Cardiac fibroblast (primary cell): ENCODE results near the gene PSAP.

Experiments
- DNase-seq, 2 donors: peaks; one replicate each; pipeline versions ENCODE4 v3.0.0 to v3.0.0-alpha.2; 2010; ENCODE audit warnings: low read depth in 2 of 2
- H3K4me3 ChIP-seq, 2 donors: replicated peaks in 1 of 2; 1 replicate in 1 of 2; 2 replicates in 1 of 2; pipeline ENCODE4 v1.5.1; 2011; ENCODE audit warnings: low read depth in 2 of 2, low read length in 2 of 2, mild to moderate bottlenecking in 2 of 2, moderate library complexity in 1 of 2
- TF ChIP-seq, protein P1 (sequence below): IDR thresholded peaks from one replicate; pipeline ENCODE4 v1.5.1; 2011; ENCODE audit warnings: low read depth, mild to moderate bottlenecking, low read length, inconsistent platforms

Gene PSAP

DNA sequence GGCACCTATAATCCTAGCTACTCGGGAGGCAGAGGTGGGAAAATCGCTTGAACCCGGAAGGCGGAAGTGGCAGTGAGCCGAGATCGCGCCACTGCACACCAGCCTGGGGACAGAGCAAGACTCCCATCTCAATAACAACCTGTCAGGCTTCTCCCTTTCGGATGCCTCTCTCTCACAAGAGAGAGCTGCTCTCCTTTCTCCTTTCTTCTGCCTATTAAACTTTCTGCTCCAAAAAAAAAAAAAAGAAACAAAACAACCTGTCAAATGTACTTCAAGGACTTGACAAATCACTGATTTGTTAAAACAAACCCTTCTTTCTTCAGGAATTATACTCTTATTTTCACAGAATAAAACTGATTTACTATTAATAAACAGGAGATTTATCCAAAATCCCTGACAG is 3.6 kb downstream of the PSAP start:
- DNase-seq, result no peak
- no peak overlapping the region for H3K4me3 ChIP-seq

DNA sequence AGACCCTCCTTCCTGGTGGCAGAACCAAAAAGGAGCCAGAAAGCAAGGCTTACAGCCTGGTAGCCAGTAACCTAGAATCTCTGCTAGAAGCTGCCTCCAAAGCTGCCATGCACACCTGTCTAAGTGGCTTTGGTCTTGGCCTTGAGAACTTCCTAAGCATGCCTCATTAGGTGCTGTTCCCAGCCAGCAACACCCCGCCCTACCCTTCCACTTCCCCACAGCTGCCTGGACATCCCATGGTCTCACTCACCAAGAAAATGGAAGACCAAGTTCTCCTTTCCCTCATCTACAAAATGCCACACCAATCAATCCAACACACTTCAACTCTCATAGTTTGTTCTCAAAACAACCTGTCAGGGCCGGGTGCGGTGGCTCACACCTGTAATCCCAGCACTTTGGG is 4.2 kb downstream of the PSAP start:
- no peak for DNase-seq
- no peak overlapping the region for H3K4me3 ChIP-seq
- TF ChIP-seq, protein P1, sequence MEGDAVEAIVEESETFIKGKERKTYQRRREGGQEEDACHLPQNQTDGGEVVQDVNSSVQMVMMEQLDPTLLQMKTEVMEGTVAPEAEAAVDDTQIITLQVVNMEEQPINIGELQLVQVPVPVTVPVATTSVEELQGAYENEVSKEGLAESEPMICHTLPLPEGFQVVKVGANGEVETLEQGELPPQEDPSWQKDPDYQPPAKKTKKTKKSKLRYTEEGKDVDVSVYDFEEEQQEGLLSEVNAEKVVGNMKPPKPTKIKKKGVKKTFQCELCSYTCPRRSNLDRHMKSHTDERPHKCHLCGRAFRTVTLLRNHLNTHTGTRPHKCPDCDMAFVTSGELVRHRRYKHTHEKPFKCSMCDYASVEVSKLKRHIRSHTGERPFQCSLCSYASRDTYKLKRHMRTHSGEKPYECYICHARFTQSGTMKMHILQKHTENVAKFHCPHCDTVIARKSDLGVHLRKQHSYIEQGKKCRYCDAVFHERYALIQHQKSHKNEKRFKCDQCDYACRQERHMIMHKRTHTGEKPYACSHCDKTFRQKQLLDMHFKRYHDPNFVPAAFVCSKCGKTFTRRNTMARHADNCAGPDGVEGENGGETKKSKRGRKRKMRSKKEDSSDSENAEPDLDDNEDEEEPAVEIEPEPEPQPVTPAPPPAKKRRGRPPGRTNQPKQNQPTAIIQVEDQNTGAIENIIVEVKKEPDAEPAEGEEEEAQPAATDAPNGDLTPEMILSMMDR, result no peak

More for the DNA sequence above, 3.6 kb downstream of the PSAP start:
- TF ChIP-seq, protein P1, result no peak

DNA sequence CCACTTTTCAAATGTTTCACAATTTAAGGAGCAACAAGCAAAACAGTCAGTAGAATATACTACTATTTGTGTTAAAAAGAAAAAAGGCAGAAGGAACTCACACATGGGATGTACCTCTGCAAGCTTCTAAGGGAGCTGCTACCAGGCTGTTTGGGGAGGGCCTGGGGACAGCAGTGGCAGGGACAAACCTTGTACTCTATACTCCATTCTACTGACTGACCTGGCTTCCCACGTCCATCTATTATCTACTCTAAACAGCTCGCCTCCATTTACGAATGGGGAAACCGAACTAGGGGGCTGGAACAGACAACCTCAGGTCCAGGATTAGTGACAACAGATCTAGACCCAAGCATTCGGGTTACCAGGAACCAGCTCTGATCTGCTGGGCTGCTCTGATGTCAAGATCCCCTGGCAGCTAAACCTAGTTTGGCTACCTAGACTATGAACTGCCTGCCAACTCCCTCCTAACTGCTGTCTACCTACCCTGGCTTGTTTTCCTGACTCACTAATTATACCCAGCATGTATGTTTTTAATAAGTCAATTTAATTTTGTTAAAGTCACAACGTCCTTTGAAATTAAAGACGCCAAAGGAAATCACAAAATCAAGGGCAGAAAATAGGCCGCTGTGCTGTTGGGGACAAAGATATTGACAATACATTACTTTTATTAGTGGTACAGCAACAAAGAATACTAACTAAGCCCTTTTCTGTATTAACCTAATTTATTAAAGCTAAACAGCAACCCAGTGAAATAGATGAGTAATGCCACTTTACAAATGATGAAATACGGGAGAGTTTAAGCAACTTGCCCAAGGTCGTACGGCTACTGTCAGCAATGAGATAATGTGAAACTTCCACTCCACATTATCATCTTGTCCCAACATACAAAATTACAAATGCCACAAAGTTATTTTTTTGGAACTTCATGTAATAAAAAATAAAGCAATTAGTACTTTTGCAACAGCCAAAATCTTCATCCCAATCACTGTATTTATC is 5.3 kb downstream of the PSAP start:
- TF ChIP-seq, protein P1, result no peak
- no peak overlapping the region for H3K4me3 ChIP-seq
- peak in 1 of 2 donors; percentile 62 for DNase-seq

DNA sequence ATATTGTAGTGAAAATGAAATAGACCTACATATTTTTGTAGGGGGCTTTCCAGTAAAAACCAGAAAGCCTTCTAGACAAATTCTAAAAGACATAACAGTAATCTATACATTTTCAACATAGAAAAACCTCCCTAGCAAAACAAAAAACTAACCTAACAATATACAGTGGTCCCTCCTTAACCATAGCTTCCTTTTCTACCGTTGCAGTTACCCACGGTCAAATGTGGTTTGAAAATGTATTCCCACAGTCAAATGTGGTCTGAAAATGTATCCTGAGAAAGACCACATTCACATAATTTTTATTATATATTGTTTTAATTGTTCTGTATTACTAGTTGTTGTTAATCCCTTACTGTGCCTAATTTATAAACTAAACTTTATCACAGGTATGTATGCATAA is 6.4 kb downstream of the PSAP start:
- no peak overlapping the region for H3K4me3 ChIP-seq
- DNase-seq, result no peak
- TF ChIP-seq, protein P1, result no peak

DNA sequence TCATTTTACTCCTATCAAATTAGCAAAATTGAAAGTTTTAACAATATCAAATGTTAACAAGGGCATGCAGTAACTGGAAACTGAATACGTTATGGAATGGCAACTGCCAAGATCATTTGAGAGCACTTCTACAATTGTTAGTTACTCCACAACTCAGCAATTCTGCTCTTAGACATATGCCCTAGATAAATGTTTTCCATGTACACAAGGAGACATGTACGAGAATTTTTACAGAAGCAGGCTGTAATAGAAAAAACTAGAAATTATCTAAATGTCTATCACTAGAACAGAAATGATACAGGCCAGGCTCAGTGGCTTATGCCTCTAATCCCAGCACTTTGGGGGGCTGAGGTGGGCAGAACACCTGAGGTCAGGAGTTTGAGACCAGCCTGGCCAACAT is 7.0 kb downstream of the PSAP start:
- TF ChIP-seq, protein P1, result no peak
- DNase-seq, result no peak
- no peak overlapping the region for H3K4me3 ChIP-seq

DNA sequence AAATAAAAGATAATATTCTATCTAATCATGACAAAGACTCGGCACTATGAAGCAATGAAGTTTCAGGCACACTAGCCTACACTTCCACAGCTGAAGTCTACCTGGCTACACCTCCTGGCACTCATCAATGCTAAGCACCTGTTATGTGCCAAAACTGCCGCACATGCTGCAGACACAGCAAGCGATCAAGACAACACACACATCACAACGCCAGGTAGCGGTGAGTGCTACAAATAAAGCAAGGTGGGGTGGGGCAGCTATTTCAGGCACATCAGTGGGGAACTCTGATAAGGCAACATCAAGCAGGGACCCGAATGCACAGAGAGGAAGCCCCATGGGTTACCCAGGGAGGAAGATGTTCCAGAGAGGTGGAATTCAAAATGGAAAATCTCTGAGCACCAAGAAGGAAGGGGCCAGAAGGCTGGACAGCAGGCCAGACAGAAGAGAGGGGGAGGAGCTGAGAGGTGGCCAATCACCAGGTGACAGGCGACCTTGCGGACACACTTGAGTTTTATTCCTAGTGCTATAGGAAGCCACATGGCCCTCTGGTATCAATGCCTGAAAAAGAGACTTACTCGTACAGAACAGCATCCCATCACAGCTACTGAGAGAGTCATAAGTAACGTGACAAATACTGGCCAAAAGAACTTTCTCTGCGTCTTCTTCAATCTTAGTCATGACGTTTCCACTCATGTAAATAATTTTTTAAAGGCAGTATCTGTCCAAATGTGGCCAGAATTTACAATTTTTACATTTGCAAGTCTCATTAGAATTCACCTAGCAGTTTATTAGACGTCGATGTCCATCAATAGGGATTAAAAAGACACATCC is 8.0 kb downstream of the PSAP start:
- TF ChIP-seq, protein P1, result no peak
- no peak for DNase-seq
- H3K4me3 ChIP-seq, result no peak overlapping the region
